Stimulated activated naive CD8-positive, alpha-beta T cell treated with anti-CD3 and anti-CD28 coated beads, Interleukin-15, Interleukin-2, amounts not matched to agents 100 ng/mL and 50 ng/mL, for 24 hours (primary cell): ENCODE measurements around the gene SMIM10.
"Not testable (repeated sequence)": the region's sequence is repeated elsewhere in the genome, so short reads cannot be mapped to it uniquely, and the experiment has no call there.

Experiments
- H3K27ac Mint-ChIP-seq: one replicate; pipeline ENCODE4 v1.8.0; 2021; ENCODE audit warnings: mild to moderate bottlenecking, mixed read lengths
- H3K27me3 Mint-ChIP-seq: one replicate; pipeline ENCODE4 v1.8.0; 2021; ENCODE audit warnings: mixed read lengths
- H3K36me3 Mint-ChIP-seq: one replicate; pipeline ENCODE4 v1.8.0; 2021; ENCODE audit warnings: low read depth, mixed read lengths
- H3K4me1 Mint-ChIP-seq: one replicate; pipeline ENCODE4 v1.8.0; 2021; ENCODE audit warnings: low read depth, mixed read lengths
- H3K4me3 Mint-ChIP-seq: one replicate; pipeline ENCODE4 v1.8.0; 2021; ENCODE audit warnings: mild to moderate bottlenecking, mixed read lengths
- H3K9me3 Mint-ChIP-seq: one replicate; pipeline ENCODE4 v1.8.0; 2021; ENCODE audit warnings: mixed read lengths

SMIM10 gene

DNA sequence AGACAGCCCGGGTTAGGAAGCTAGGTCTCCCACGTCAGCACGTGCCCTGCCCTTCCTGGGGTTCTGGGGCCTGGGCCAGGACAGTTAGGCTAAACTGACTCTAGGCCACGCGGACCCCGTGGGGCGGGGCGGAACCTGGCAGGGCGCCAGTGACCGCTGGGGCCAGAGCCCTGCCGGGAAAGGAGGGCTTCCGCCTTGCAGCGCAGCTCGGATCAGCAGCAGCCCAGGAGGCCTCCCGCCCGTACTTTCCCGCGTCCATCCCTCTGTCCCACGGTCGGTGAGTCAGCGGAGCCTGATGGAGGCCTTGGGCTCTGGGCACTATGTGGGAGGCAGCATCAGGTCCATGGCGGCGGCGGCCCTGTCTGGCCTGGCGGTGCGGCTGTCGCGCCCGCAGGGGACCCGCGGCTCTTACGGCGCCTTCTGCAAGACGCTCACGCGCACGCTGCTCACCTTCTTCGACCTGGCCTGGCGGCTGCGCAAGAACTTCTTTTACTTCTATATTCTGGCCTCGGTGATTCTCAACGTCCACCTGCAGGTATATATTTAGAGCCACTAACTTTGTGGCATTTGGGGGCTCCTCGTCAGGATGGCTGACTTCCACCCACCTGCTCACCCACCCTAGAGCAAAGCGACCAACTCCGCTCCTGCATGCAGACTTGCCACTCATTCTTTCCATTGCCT lies at the start of gene SMIM10:
Gene SMIM10, plus strand, starts transcription at position 191 of the 681 bp plus-strand sequence. Its CDS starts 105 bp downstream, at position 296.
- Mint-ChIP-seq H3K4me1 (peaks cover 20% of the 10 kb centered on the region), H3K9me3 (no peaks in the 10 kb centered on the region), H3K27me3 (peaks cover 21% of the 10 kb centered on the region), H3K27ac (peak within 1 kb of the TSS; percentile 91), H3K4me3 (peak within 1 kb of the TSS; percentile 85), H3K36me3 (no peaks in the 10 kb centered on the region)

DNA sequence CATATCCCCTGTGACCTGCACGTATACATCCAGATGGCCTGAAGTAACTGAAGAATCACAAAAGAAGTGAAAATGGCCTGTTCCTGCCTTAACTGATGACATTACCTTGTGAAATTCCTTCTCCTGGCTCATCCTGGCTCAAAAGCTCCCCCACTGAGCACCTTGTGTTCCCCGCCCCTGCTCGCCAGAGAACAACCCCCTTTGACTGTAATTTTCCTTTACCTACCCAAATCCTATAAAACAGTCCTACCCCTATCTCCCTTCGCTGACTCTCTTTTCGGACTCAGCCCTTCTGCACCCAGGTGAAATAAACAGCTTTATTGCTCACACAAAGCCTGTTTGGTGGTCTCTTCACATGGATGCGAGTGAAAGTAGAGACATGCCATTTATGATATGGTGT lies 44.4 kb upstream of the SMIM10 start:
- H3K4me1 Mint-ChIP-seq, H3K4me3 Mint-ChIP-seq, H3K36me3 Mint-ChIP-seq, H3K27ac Mint-ChIP-seq, H3K27me3 Mint-ChIP-seq, H3K9me3 Mint-ChIP-seq: not testable (repeated sequence)

DNA sequence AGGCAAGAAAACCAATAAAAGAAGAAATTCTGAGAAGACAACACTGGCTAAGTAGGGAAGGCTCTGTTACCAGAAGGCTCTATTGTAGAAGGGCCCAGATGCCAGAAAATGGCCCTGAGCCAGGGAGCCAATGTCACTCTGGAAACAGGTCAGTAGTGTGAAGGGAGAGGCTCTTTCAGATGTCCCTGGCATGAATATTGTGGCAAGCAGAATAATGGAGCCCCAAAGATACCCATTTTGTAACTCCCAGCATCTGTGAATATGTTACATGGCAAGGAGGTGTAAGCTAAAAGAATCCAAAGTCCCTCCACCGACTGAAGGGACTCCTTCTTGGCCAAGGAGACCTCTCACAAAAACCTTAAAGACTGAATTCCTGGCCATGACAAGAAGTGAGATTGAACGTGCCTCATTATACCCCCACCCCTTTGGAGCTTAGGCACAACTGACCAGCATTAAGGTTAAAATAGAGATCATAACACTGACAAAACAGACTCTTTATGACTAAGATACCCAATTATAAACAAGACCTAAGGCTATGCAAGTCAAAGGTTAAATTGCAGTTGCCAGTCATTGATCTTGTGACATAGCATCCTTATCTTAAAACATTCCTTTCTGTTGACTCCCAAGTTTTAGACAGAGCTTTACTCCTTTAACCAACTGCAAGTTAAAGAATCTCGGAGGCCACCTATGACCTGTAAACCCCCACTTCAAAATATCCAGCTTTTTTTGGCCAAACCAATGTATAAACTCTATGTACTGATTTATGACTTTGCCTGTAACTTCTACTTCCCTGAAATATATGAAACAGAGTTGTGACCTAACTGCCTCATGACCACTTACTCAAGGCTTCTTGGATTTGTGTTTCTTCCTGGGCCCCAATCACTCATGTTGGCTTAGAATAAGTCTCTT lies 42.2 kb upstream of the SMIM10 start:
- H3K4me3 Mint-ChIP-seq: no peak overlapping the region
- H3K27ac Mint-ChIP-seq: no peak overlapping the region
- no peaks in the 10 kb centered on the region for H3K36me3 Mint-ChIP-seq
- H3K9me3 Mint-ChIP-seq: no peaks in the 10 kb centered on the region
- no peaks in the 10 kb centered on the region for H3K4me1 Mint-ChIP-seq
- no peaks in the 10 kb centered on the region for H3K27me3 Mint-ChIP-seq

DNA sequence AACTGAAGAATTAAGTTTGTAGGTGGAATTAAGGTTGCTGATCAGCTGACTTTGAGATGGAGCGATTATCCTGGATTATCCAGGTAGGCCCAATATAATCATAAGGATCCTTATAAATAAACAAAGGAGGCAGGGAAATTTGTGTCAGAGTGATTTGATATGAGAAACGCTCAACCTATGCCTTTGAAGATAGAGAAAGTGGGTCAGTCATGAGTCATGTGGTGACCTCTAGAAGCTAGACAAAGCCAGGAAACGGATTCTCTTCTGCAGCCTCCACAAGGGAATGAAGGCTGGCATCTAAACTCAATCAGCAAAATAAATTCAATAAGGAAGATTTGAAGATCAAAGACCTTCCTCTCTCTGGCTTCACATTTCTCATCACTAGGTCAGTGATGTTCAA lies 41.5 kb upstream of the SMIM10 start:
- H3K4me1 Mint-ChIP-seq: no peaks in the 10 kb centered on the region
- no peak overlapping the region for H3K27ac Mint-ChIP-seq

DNA sequence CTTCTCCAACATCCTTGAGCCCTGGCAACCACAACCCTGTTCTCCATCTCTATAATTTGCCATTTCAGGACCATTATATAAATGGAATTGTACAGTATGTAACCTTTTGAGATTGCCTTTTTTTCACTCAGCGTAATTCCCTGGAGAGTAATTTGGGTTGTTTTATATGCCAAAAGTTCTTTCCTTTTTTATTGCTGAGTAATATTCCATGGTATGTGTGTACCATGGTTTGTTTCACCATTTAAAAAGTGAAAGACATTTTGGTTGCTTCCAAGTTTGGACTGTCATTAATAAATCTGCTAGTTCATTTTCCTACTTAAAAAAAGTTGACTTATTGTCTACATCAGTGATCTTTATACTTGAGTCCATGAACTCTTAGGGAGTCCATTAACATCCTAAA lies 33.0 kb upstream of the SMIM10 start:
- Mint-ChIP-seq H3K9me3 (no peaks in the 10 kb centered on the region), H3K4me1 (no peaks in the 10 kb centered on the region), H3K4me3 (no peak overlapping the region), H3K27ac (no peak overlapping the region), H3K27me3 (peaks cover 11% of the 10 kb centered on the region), H3K36me3 (no peaks in the 10 kb centered on the region)

More for the DNA sequence above, 41.5 kb upstream of the SMIM10 start:
- Mint-ChIP-seq H3K36me3 (no peaks in the 10 kb centered on the region), H3K4me3 (no peak overlapping the region), H3K9me3 (no peaks in the 10 kb centered on the region), H3K27me3 (no peaks in the 10 kb centered on the region)

DNA sequence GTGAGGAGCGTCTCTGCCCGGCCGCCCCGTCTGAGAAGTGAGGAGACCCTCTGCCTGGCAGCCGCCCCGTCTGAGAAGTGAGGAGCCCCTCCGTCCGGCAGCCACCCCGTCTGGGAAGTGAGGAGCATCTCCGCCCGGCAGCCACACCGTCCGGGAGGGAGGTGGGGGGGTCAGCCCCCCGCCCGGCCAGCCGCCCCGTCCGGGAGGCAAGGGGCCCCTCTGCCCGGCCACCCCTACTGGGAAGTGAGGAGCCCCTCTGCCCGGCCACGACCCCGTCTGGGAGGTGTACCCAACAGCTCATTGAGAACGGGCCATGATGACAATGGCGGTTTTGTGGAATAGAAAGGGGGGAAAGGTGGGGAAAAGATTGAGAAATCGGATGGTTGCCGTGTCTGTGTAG lies 30.4 kb upstream of the SMIM10 start:
- H3K4me3 Mint-ChIP-seq, H3K27ac Mint-ChIP-seq, H3K36me3 Mint-ChIP-seq, H3K9me3 Mint-ChIP-seq, H3K4me1 Mint-ChIP-seq: not testable (repeated sequence)
- peaks cover 17% of the 10 kb centered on the region for H3K27me3 Mint-ChIP-seq

DNA sequence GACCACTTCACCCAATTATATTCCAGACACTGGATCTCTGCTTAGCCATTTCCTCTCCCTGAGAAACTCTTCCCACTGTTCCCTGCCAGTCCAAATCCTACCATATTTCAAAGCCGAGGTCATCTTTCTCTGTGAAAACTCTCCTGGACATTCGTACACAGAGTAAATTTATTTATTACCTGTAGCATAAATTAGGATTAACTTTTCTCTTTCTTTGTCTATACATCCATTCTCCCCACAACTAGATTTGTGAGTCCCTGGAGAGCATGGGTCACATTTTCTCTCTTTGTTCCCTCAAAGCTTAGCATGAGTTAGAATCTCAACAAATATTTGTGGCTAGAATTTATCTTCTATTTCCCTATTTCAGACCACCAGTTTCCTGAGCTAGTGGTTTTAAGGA lies 27.8 kb upstream of the SMIM10 start:
- Mint-ChIP-seq H3K4me3 (no peak overlapping the region), H3K36me3 (no peaks in the 10 kb centered on the region), H3K27me3 (peaks cover 17% of the 10 kb centered on the region), H3K9me3 (no peaks in the 10 kb centered on the region), H3K4me1 (no peaks in the 10 kb centered on the region), H3K27ac (no peak overlapping the region)

DNA sequence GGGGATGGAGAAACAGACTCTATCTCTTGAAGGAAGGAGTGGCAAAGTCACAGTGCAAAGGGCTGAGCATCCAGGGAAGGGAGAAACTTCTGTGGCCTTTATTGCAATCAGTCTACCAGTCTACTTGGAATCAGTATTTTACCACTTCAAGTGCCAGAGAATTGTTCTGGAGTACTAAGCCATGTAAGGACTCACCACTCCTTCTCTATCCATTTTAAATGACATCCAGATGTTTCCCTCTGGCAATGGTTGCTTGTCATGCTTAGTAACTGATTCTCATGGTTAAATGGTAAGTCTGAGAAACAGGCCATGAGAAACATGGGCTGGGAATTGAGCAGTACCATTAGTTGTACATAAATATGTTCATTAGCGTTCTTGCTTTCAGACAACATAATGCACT lies 21.1 kb upstream of the SMIM10 start:
- H3K4me1 Mint-ChIP-seq: no peaks in the 10 kb centered on the region
- no peaks in the 10 kb centered on the region for H3K36me3 Mint-ChIP-seq
- H3K4me3 Mint-ChIP-seq: no peak overlapping the region
- H3K27ac Mint-ChIP-seq: no peak overlapping the region
- peaks cover 3% of the 10 kb centered on the region for H3K27me3 Mint-ChIP-seq
- no peaks in the 10 kb centered on the region for H3K9me3 Mint-ChIP-seq

DNA sequence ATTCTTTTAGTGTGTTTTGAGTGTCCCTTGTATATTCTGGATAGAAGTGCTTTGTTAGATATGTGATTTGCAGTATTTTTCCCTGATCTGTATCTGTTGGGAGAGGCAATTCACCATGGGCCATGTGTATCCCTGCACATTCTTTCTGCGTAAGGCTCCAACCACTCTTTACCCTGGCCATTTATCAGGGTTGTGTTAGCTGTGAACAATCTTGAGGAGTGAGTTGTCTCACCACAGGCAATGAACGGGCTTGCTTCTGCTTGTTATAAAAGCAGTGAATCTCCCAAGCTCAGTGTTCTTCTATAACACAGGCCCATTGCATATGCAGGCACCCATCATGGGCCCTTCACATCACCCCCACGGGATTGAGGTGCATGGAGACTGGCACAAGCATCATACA lies 18.9 kb upstream of the SMIM10 start:
- H3K27me3 Mint-ChIP-seq: no peaks in the 10 kb centered on the region
- H3K4me3 Mint-ChIP-seq: no peak overlapping the region
- no peak overlapping the region for H3K27ac Mint-ChIP-seq
- H3K4me1 Mint-ChIP-seq: no peaks in the 10 kb centered on the region
- H3K9me3 Mint-ChIP-seq: no peaks in the 10 kb centered on the region
- H3K36me3 Mint-ChIP-seq: no peaks in the 10 kb centered on the region

DNA sequence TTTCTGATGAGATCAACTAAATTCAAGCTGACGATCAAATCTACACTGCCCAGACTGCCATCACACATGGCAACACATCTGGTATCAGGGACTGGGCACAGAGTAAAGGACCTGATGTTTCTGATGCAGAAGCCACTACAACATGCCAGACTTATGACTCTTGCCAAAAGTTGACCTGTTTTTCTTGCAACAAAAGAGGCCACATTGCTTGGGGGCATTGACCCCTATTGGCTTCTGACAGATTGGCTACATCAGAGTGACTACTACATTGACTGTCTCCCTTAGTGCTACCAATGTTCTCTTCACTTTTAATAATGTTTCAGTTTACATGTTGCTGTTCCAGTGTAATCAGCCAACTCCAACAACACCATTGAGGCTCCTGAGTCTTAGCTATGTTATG lies 15.3 kb upstream of the SMIM10 start:
- Mint-ChIP-seq H3K9me3 (no peaks in the 10 kb centered on the region), H3K27me3 (peaks cover 3% of the 10 kb centered on the region), H3K4me3 (no peak overlapping the region), H3K36me3 (no peaks in the 10 kb centered on the region), H3K4me1 (no peaks in the 10 kb centered on the region), H3K27ac (no peak overlapping the region)

DNA sequence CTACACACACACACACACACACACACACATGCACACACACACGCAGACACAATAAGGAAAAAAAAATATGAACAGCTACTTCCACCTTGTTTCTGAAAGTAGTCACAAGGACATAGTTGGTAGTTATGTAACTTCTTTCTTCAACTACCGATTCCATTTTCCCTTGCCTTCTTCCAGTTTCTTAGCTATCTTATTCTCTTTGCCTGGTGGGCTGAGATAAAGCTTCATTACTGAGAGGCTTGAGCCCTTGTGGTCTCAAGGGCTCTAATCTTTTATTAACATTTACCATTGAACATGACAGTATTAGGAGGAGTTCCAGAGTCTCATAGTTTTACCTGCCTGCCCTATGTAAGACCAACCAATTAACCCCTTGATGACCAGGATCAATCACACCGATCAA lies 8.9 kb upstream of the SMIM10 start:
- no peaks in the 10 kb centered on the region for H3K4me1 Mint-ChIP-seq
- H3K4me3 Mint-ChIP-seq: no peak overlapping the region
- no peaks in the 10 kb centered on the region for H3K36me3 Mint-ChIP-seq
- H3K9me3 Mint-ChIP-seq: no peaks in the 10 kb centered on the region
- no peak overlapping the region for H3K27ac Mint-ChIP-seq
- H3K27me3 Mint-ChIP-seq: peaks cover 8% of the 10 kb centered on the region

DNA sequence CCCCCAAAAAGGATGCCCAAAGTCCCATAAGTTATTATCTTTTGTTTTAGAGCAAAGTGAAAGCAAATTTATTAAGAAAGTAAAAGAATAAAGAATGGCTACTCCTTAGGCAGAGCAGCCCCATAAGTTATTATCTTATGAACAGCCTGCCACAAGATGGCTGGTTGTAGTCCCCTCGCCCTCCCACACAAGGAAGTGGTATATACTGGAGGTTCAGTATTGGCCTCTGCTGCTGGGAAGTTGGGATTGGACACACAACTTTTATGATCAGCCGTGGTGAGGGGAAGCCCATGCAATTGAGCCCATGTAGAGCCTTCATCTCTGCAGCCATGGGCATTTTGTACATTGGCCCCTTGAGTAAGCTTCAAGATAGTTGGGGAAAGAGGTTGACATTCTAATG lies 8.0 kb upstream of the SMIM10 start:
- Mint-ChIP-seq H3K36me3 (no peaks in the 10 kb centered on the region), H3K27me3 (peaks cover 8% of the 10 kb centered on the region), H3K9me3 (no peaks in the 10 kb centered on the region), H3K27ac (no peak overlapping the region), H3K4me1 (no peaks in the 10 kb centered on the region), H3K4me3 (no peak overlapping the region)

DNA sequence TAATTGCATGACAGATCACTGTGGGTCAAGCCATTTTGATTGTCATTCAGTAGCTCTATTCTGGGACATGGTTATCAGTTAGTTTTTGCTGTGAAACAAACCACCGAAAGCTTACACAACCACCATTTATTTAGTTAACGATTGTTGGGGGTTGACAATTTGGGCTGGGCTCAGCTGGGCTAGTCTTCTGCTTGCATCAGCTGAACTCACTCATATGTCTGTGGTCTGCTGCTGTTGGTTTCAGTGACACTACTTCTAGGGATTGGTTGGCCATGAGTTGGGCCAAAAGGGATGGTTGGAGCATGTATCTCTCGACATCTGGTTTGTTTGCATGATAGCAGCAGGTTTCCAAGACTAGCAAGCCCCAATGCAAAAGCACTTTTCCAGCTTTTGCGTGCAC lies 5.3 kb upstream of the SMIM10 start:
- H3K27me3 Mint-ChIP-seq: peaks cover 16% of the 10 kb centered on the region
- H3K9me3 Mint-ChIP-seq: no peaks in the 10 kb centered on the region
- peaks cover 6% of the 10 kb centered on the region for H3K4me1 Mint-ChIP-seq
- no peak overlapping the region for H3K27ac Mint-ChIP-seq
- H3K36me3 Mint-ChIP-seq: no peaks in the 10 kb centered on the region
- H3K4me3 Mint-ChIP-seq: no peak overlapping the region

DNA sequence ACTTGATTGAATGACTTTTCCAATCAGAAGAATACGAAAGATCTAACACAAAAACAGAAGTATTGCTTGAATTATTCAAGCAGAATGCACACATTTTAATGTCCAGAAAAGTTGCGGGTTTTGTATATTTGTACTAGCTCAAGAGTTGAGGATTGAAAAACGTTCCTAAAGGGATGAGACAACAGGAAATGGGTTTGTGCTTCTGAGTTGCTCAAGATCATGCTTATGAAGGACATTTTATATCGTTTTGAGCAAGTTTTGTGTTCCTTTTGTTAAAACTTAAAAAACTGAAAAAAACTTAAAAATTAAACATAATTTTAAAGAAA lies 353 bp upstream of the SMIM10 start:
- Mint-ChIP-seq H3K27me3 (peaks cover 21% of the 10 kb centered on the region), H3K27ac (peak overlapping the region; percentile 42), H3K9me3 (no peaks in the 10 kb centered on the region), H3K4me3 (peak overlapping the region; percentile 85), H3K4me1 (peaks cover 20% of the 10 kb centered on the region), H3K36me3 (no peaks in the 10 kb centered on the region)

DNA sequence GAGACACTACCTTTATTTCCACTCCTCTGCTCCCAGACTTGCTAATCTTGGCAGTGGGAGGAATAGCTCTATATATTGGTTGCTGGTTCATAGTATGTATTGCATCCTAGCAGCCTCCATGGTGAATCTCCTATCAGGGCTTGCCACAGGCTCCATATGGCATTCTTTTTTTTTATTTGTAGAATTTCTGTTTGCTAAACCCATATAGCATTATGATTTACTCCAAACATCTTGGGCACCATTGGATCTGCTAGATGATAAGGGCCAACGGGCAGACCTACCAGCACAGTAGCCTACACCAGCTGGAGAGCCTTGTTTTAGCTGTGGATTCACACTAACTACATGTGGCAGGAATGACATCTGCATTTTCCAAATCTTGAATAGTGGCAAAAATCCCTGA lies 6.9 kb downstream of the SMIM10 start:
- Mint-ChIP-seq H3K4me1 (peaks cover 4% of the 10 kb centered on the region), H3K36me3 (no peaks in the 10 kb centered on the region), H3K27me3 (no peaks in the 10 kb centered on the region), H3K9me3 (no peaks in the 10 kb centered on the region), H3K27ac (no peak overlapping the region), H3K4me3 (no peak overlapping the region)

DNA sequence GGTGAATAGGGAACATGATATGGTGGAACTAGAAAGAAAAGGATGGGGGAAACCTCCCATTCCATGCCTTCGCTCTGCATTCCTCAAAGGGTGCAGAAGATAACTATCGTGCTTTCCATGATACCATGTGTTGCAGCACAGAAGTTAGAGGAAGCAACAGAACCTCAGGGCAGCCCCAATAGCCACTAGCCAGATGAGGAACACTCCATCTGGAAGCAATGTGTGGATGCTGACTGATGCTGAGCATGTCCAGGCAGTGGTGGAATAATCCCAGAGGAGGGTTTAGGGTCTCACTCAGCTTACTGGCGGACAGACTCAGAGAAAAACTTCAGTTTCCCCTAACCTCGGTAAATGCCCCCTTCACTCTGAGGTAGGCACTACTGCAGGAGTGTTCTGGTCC lies 7.5 kb downstream of the SMIM10 start:
- Mint-ChIP-seq H3K36me3 (no peaks in the 10 kb centered on the region), H3K9me3 (no peaks in the 10 kb centered on the region), H3K4me3 (no peak overlapping the region), H3K27ac (no peak overlapping the region), H3K27me3 (no peaks in the 10 kb centered on the region), H3K4me1 (peaks cover 4% of the 10 kb centered on the region)
